Hematopoietic multipotent progenitor cell treated with erythropoietin and hydrocortisone succinate and interleukin-3 and kit ligand, for 8 days (in vitro differentiated cells): ENCODE data around the gene INPP1.
"Not testable (repeated sequence)": the region's sequence is repeated elsewhere in the genome, so short reads cannot be mapped to it uniquely, and the experiment has no call there.

Source experiments
- DNase-seq: peaks from one replicate; pipeline ENCODE4 v3.0.0-alpha.2; 2015

INPP1 gene

DNA sequence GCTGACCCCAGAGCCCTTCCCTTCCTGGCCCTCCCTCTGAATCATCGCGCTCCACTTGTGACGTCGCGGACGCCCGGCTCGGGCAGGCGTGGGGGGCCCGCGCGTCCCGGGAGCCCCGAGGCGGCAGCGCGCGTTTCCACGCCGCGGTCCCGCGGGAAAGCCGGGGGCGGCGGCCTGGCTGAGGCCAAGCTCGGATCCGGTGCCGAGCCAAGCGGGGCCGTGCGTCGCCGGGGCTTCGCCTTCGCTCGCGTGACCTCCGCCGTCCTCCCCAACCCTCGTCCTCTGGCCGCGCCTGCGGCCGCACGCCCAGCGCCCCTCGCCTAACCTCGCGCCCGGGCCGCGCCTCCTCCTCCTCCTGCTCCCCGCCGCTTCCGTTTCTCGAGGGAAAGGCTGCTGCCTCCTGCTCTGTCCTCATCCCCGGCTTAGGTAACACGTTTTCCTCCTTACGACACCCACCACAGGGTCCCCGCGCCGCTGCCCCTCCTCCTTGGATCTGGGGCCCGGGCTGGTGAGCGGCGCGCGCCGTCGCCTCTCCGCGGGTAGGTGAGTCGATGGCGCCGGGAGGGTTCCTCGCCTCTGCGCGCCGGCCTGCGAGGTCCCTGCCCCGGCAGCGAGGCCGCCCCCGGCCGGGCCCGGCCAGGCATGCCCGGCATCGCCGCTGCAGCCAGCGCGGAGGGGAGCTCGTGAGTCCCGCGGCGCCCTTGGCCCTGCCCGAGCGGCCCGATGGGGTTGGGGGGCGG, at the start of gene INPP1:
INPP1 (plus strand) TSS at position 54 of the 740 bp plus-strand sequence. CDS start 16,514 bp downstream, outside the sequence.
- DNase-seq = peak; percentile 37

DNA sequence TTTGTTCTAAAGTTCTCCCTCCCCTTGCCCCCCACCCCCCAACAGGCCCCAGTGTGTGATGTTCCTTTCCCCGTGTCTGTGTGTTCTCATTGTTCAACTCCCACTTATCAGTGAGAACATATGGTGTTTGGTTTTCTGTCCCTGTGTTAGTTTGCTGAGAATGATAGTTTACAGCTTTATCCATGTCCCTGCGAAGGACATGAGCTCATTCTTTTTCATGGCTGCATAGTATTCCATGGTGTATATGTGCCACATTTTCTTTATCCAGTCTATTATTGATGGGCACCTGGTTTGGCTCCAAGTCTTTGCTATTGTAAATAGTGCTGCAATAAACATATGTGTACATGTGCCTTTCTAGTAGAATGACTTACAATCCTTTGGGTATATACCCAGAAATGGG, 45.5 kb upstream of the INPP1 start:
- DNase-seq = not testable (repeated sequence)

DNA sequence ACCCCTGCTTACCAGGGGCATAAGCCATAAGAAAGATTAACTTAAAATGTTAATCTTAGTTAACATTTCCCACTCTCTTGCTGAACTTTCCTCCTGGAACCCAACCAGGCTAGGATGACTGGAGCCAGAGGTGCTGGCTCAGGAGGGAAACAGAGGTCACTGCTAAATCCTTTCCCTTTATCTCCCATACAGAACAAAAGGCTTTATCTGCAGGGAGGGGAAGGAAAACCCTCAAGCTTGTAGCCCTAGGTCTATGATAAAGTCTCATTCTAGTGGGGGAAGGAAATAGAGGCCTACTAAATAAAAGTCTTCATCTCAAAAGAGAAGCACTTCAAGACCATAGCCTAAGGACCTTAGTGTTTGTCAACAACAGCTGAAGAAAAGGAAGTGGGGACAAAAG, 42.4 kb upstream of the INPP1 start:
- DNase-seq = no peak

DNA sequence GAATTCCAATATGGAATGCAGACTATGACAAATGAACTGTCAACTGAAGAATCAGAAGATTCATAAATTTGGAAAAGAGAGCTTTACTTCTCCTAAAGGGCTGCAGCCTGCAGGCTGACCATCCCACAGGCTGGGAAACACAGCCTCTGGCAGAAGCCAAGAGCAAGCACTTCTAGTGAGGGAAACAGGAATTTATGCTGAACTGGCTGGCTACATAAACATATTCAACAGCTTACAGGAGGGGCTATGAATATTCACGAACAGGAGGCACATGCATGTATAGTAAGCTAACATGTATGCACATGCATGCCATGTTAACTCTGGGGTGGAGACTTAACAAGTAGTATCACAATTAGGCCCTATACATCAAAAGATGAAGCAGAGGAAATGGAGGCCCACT, 41.3 kb upstream of the INPP1 start:
- DNase-seq = no peak

DNA sequence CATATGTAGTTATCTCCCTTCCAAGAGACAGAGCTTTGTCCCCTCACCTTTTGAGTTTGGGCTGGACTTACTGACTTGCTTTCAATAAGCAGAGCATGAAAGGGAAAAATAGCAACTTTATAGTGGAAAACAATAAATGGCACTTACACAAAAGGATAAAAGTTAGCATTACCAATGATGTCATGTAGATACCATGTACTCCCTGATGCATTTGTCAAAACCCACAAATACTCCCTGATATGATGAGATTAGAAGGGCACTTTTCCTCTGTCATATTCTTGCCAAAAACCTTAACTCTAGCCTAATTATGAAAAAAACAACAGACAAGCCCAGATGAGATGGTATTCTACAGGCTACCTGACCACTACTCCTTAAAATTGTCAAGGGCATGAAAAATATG, 39.7 kb upstream of the INPP1 start:
- DNase-seq = peak; percentile 42

- no peak for DNase-seq
Measured at GRCh38 chr2:190304404-190304803, 39.0 kb upstream of the INPP1 start.

DNA sequence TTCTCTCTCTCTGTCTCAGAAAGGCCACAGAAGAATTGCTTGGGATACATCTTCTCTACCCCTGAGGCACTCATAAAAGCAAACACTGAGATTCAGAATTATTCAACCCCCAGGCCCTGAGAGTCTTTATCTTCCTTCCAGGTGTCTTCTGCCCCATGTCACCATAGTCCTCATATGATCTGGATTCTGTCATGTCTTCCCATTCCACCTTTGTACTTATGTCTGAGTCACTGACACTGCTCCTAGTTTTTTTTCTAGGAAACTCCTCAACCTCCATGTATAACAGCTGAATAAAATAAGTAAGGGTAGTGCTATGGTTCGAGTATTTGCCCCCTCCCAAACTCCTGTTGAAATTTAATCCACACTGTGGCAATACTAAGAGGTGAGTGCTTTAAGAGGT, 35.4 kb upstream of the INPP1 start:
- DNase-seq = no peak

DNA sequence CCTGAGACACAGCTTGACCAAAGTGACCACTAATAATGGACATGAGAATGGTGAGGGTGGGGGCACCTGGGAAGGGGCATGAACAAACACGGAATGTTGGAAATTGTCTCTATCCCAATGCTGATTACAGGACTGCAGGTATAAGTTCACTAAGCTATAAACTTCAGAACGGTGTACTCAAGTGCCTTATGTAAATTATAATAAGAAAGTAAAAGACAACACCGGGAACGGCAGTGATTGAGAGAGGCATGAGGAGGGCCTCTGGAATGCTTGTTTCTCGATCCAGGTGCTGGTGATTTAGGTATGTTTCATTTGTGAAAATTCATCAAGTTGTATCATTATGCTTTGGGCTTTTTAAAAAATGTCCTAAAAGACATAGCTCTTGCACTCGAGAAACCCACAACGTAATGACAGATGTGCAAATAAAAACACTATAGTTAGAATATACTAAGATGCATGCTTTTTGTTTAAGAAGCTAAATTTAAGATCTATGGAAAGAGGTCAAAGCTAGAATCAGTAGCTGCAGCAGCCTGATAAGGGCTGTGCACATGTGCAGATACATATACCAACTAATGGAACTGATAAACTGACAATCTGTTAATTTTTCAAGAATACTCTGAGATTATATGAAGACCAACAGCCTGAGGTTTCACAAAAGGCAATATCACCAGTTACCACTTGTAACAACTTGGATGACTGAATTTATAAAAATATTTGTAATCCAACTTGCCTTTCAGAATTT, 31.3 kb upstream of the INPP1 start:
- DNase-seq = peak; percentile 60

- DNase-seq = not testable (repeated sequence)
Measured at GRCh38 chr2:190312635-190313025, 30.8 kb upstream of the INPP1 start.

GRCh38 chr2:190313880-190314279, 29.5 kb upstream of the INPP1 start:
- no peak for DNase-seq

DNA sequence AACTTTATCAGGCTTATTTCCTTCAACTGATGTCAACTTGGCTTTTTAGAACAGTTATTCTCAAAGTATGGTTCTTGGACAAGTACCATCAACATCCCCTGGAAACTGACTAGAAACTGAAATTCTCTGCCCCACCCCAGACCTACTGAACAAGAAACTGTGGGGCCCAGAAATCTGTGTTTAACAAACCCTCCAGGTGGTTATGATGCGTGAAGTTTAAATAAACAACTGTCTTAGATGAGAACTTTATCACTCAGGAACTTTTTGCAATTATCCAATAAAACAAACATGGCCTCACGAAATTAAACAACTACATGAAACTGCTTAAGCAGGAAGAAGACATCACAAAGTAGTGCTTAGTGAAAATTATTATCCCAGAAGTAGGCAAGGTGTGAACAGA, 28.1 kb upstream of the INPP1 start:
- no peak for DNase-seq

DNA sequence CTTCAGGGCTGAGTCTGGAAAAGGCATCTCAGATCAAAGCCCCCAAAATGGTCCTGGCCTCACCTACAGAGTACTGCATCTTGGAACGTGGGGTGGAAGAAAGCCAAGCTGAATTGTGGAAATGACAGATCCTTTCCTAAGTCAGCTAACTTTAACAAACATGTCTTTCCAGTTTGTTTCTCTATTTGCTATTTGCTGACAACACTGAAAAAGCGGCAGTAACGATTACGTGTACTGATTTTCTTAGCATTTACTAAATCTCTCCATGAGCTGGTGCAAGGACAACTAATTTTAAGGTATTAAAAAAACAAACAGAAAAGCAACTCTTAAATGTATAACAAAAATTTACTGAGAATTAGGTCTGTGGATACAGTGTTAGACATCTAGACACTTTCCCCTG, 24.9 kb upstream of the INPP1 start:
- DNase-seq = no peak

- DNase-seq = peak; percentile 23
Measured at GRCh38 chr2:190318931-190319554, 24.3 kb upstream of the INPP1 start.

DNA sequence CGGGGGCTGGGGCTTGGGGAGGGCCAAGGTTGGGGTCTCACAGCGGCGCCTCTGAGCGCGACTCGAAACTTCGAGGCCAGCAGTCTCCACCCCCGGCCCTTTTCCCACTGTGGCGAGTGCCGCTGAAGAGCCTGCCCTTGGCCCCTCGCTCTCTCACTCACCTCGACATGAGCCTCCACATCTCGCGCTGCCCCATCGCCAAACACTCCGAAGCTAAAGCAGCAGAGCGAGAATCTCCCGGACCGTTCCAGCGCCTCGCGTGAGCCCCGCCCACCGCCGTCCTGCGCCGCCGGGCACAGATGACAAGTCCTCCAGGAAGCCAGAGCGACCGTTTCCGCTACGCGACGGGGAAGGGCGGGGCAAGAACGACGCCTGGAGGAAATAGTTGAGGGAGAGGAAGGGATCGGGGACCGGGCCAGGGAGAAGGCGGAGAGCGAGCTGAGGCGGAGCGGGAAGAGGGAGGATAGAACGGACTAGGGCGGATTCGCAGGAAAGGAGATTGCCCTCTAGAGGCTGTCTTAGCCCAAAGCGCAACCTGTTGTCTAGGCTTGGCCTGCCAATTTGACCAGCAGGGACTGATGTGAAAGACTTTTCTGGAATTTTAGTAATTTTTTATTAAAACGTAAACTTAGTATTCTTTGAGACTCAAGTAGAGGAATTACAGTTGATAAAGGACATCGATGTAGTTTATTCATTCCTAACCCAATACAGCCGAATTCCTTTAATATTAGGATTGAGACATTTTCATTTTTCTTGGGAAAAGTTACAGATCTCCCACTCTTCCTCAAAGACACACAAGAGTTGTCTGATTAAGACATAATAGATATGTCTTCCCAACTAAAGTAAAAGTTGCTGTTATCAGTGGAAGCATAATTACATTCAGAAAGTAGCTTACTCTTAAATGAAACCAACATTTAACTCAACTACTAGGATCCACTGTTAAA, 23.6 kb upstream of the INPP1 start, which contains the start of gene HIBCH:
HIBCH (minus strand) TSS at position 272 of the 944 bp plus-strand sequence; CDS start at position 196, 76 bp downstream.
- peak; percentile 99 for DNase-seq

- no peak for DNase-seq
Measured at GRCh38 chr2:190320696-190321095, 22.7 kb upstream of the INPP1 start.

DNA sequence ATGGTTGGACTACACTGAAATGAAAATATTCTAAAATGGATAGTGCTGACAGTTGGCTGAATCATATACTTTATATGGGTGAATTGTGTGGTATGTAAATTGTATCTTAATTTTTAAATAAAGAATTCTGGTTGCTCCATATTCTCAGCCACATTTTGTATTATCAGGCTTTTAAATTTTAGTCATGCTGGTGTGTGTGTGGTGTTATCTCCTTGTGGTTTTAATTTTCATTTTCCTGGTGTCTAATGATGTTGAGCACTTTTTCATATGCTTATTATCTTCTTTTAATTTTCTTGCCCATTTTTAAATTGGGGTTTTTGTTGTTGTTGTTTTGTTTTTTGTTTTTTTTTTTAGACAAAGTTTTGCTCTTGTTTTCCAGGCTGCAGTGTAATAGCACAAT, 20.0 kb upstream of the INPP1 start:
- peak; percentile 38 for DNase-seq

- no peak for DNase-seq
Measured at GRCh38 chr2:190325588-190325987, 17.8 kb upstream of the INPP1 start.

DNA sequence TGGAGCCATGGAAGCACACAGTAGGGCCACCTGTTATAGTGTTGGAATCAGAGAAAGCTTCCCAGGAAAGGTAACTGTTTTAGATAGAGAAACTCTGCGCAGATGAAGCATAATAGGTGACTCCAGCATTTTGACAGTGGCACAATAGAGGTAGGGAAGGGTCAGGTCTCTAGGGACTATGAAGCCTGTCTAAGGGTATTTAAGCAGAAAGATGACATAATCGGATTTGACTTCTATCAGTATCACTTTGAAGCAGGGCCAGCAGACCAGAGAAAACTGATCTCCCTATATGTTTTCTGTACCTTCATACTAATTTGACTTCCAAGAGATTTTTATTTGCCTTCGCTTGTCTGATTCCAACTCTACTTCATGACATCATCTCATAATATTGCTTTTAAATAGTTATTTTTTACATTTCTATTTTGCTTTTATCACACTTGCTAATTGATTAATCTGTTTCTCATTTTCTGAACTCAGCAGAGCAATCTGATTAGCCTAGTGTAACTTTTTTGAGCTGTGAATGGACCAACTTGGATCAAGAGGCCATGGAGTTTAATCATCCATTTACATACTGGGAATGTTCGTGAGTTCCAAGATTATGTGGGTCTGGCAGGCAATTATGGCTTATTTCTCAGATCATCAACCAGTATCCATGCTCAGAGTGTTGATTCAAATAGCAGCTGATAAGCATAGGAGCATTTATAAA, 15.4 kb upstream of the INPP1 start:
- DNase-seq = no peak

GRCh38 chr2:190328573-190329147, 14.7 kb upstream of the INPP1 start:
- no peak for DNase-seq

- DNase-seq = no peak
Measured at GRCh38 chr2:190333395-190333794, 10.0 kb upstream of the INPP1 start.

GRCh38 chr2:190333928-190334327, 9.5 kb upstream of the INPP1 start:
- DNase-seq = no peak
